ENCODE results near the gene FAH. TPM values are rescaled to one million over a fixed set of nuclear protein-coding genes. Genes with fewer than 3 reads are reported as not detected.

FAH gene
- total and polyA plus RNA-seq, 9 of the 15 experiments (the other 6 are each of a cell fraction or from before 2014, with no cell fraction given) = 66.8 to 310 (median 103) TPM

DNA sequence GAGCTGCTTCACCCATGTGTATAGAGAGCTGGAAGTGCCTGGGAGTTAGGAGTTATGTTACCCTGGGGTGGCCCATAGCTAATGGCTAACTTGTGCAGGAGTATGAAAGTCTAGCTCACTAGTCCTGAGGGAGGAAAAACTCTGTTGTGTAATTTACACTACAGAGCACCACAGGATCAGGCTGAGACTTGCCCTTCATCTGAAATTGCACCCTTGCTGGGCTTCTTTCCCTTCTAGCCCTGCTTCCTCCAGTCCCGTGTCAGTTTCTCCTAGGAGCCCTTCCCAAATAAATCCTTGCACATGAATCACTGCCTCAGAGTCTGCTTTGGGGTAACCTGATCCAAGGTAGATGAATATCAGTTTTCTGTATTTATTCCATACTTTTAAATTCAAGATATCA is 59.2 kb downstream of the FAH start:
- Histone ChIP-seq H3K79me2 (ENCODE audit: control insufficient read depth, insufficient read depth, low read length) (no peaks in the 10 kb centered on the region), H2AFZ (ENCODE audit: low read depth, low read length) (no peak overlapping the region), H3K9me1 (ENCODE audit: control insufficient read depth, insufficient read depth, low read length) (no peaks in the 10 kb centered on the region), H3K27me3 (ENCODE audit: control insufficient read depth in 2 of 2, insufficient read depth in 2 of 2, low read length in 2 of 2) (peaks cover 25 to 29% of the 10 kb centered on the region in 2 experiments; a peak in 4 of 5 replicates), H3K9me3 (replicated peaks; ENCODE audit: control insufficient read depth, insufficient read depth, low read depth, low read length) (no peaks in the 10 kb centered on the region), H3K4me3 (no peak overlapping the region), H3K9ac (ENCODE audit: insufficient read depth in 1 of 2, low read depth in 2 of 2, low read length in 2 of 2) (no peak overlapping the region), H3K4me2 (ENCODE audit: insufficient read depth, low read length) (no peak overlapping the region), H4K20me1 (replicated peaks; ENCODE audit: control insufficient read depth, insufficient read depth, low read length) (no peaks in the 10 kb centered on the region), H3K4me1 (replicated peaks in 1 of 2; ENCODE audit: control insufficient read depth in 2 of 2, insufficient read depth in 2 of 2, low read length in 2 of 2) (no peaks in the 10 kb centered on the region), H3K27ac (ENCODE audit: extremely low read depth, low read depth, low read length) (no peak overlapping the region), H3K36me3 (ENCODE audit: control insufficient read depth, insufficient read depth, low read length) (no peaks in the 10 kb centered on the region)
- intact Hi-C loops (cut with micrococcal nuclease) = no loop called here
- in situ Hi-C loops (cut with MboI) = no loop called here
- WGBS (ENCODE audit: insufficient coverage, low coverage, missing lambda C conversion rate) = 0% methylated on average over 1 of the region's 1 CpG
- no peak for DNase-seq (ENCODE audit: extremely low read depth in 1 of 4, low spot score in 3 of 4)
- ChIA-PET POLR2A (interaction anchor here (0.7 kb wide), 1 partner anchor 51 kb away, joined by 3 read pairs; no protein-coding TSS in a partner anchor), CTCF (ENCODE audit: low intra/inter-chr PET ratio) (no interaction called here)
- no peak for FAIRE-seq
- BruUV-seq (replicated peaks) = no TSS peak
- no peak for ATAC-seq
- TF ChIP-seq, protein P1, sequence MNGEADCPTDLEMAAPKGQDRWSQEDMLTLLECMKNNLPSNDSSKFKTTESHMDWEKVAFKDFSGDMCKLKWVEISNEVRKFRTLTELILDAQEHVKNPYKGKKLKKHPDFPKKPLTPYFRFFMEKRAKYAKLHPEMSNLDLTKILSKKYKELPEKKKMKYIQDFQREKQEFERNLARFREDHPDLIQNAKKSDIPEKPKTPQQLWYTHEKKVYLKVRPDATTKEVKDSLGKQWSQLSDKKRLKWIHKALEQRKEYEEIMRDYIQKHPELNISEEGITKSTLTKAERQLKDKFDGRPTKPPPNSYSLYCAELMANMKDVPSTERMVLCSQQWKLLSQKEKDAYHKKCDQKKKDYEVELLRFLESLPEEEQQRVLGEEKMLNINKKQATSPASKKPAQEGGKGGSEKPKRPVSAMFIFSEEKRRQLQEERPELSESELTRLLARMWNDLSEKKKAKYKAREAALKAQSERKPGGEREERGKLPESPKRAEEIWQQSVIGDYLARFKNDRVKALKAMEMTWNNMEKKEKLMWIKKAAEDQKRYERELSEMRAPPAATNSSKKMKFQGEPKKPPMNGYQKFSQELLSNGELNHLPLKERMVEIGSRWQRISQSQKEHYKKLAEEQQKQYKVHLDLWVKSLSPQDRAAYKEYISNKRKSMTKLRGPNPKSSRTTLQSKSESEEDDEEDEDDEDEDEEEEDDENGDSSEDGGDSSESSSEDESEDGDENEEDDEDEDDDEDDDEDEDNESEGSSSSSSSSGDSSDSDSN (IDR thresholded peaks at IDR 0.05; ENCODE audit: borderline replicate concordance in 1 of 2, low read depth in 2 of 2, low read length in 2 of 2) = no peak
- no peak for TF ChIP-seq MLLT1 (IDR thresholded peaks at IDR 0.05)
- no peak for TF ChIP-seq GATA2 (CRISPR knock-in tag; IDR thresholded peaks at IDR 0.05)
- no peak for TF ChIP-seq SRF (CRISPR knock-in tag; IDR thresholded peaks at IDR 0.05)
- TF ChIP-seq CREM (IDR thresholded peaks at IDR 0.05; ENCODE audit: low read depth) = no peak
- TF ChIP-seq XRCC4 (IDR thresholded peaks at IDR 0.05; ENCODE audit: extremely low read depth, insufficient read depth, insufficient read length) = no peak
- TF ChIP-seq NFRKB (IDR thresholded peaks at IDR 0.05; ENCODE audit: low read depth) = no peak
- no peak for TF ChIP-seq ZKSCAN8 (CRISPR knock-in tag; IDR thresholded peaks at IDR 0.05)
- TF ChIP-seq SMAD1 (IDR thresholded peaks at IDR 0.05; ENCODE audit: low read depth, low read length, partially characterized antibody) = no peak
- no peak for TF ChIP-seq POLR3G (IDR thresholded peaks at IDR 0.05; ENCODE audit: extremely low read depth, insufficient read length, insufficient replicate concordance)
- no peak for TF ChIP-seq ZNF23 (CRISPR knock-in tag; IDR thresholded peaks at IDR 0.05)
- no peak for TF ChIP-seq ESRRA (IDR thresholded peaks at IDR 0.05; ENCODE audit: borderline replicate concordance, low read depth)
- TF ChIP-seq ATF7 (IDR thresholded peaks at IDR 0.05) = no peak

All from K562 (cell line).